Mononuclear cell (primary cell): ENCODE measurements around the gene PSME4. TPM values are rescaled to one million over a fixed set of nuclear protein-coding genes. Genes with fewer than 3 reads are reported as not detected.
"Not testable (repeated sequence)": the region's sequence is repeated elsewhere in the genome, so short reads cannot be mapped to it uniquely, and the experiment has no call there.

Experiments used
- H3K27me3 ChIP-seq: 2 replicates; pipeline ENCODE4 v1.6.0; 2011; ENCODE audit warnings: low read length, control low read depth; ENCODE audit not compliant: insufficient read depth
- H3K4me1 ChIP-seq: 2 replicates; pipeline ENCODE4 v1.5.1; 2011; ENCODE audit warnings: mild to moderate bottlenecking, low read length, control low read depth; ENCODE audit not compliant: insufficient read depth
- H3K4me3 ChIP-seq: 2 replicates; pipeline ENCODE4 v1.5.1; 2011; ENCODE audit warnings: mild to moderate bottlenecking, low read length, moderate library complexity
- H3K9me3 ChIP-seq: 2 replicates; pipeline ENCODE4 v1.5.1; 2011; ENCODE audit warnings: low read depth, mild to moderate bottlenecking, control low read depth, low read length
- total RNA-seq: library from RNA; depleted of rRNA; stranded (reverse); fragments of >200 nt; gene quantifications from one replicate; pipeline ENCODE4 v1.2.3, GENCODE V29; 2012

The PSME4 gene
- total RNA-seq, 1 donor: 141 TPM

DNA sequence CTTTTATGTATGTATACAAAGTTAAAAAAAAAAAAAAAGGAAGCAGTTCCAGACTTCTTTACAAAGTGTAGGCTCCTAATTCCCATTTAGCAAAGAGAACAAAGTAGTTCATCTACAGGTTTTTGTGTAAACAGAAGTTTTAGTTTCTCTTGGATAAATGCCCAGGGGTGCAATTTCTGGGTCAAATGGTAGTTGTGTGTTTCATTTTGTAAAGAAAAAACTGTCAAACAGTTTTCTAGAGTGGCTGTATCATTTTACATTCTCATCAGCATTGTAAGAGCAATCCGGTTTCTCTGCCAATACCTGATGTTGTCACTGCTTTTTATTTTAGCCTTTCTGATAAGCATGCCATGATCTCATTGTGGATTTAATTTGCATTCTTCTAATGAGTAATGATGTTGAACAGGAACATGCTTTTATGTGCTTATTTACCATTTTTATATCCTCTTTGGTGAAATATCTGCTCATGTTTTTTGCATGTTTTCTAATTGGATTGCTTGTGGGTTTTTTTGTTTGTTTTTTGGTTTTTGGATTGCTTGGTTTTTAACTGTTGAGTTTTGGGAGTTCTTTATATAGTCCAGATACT, 16.6 kb upstream of the PSME4 start:
- Histone ChIP-seq H3K4me1 (no peaks in the 10 kb centered on the region), H3K9me3 (no peaks in the 10 kb centered on the region), H3K27me3 (no peaks in the 10 kb centered on the region), H3K4me3 (no peak overlapping the region)

DNA sequence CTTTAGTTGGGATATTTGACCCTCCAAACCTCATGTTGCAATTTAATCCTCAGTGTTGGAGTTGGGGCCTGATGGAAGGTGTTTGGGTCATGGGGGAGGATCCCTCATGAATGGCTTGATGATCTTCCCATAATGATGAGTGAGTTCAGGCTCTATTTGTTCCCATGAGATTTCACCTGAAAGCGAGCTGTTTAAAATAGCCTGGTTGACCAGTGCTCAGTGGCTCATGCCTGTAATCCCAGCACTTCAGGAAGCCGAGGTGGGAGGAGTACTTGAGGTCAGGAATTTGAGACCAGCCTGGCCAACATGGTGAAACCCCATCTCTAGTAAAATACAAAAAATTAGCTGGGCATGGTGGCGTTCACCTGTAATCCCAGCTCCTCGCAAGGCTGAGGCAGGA, 14.9 kb upstream of the PSME4 start:
- H3K9me3 ChIP-seq: no peaks in the 10 kb centered on the region
- no peaks in the 10 kb centered on the region for H3K27me3 ChIP-seq
- H3K4me3 ChIP-seq: no peak overlapping the region
- no peaks in the 10 kb centered on the region for H3K4me1 ChIP-seq

DNA sequence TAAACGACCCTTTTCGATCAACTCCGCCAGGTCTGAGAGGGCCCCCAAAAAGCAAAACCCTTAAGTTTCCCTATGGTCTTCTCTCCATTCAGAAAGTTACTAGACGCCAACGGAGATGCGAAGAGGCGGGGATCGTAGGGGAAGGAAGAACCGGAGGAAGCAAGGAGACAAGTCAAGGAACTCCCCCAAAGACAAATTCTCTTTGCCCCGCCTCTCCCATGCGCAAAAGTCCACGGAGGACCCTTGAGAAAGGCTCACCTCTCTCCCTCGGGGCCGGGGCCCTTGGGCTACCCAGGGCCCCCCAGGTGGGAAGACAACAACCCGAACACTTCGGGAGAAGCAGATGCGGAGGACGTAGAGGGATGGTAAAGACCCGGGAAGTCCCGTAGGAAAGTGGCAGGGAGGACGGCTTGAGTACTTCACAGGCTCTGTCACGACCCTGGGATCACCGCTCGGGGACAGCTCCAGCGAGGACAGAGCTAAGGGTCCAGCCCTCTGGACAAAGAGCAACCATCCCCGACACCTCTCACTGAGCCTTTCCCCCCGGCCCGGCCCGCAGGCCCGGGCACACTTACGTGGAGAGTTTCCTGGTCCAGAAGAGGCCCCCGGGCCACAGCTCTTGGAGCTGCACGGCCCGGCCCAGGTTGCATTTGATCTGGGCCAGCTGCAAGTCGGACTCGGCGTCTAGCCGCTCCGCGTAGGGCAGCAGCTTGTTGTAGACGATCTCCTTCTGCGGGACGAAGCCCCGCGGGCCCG, 647 bp downstream of the PSME4 start:
- H3K27me3 ChIP-seq: no peaks in the 10 kb centered on the region
- peaks cover 40% of the 10 kb centered on the region for H3K4me1 ChIP-seq
- H3K9me3 ChIP-seq: no peaks in the 10 kb centered on the region
- H3K4me3 ChIP-seq: peak overlapping the region; percentile 98

DNA sequence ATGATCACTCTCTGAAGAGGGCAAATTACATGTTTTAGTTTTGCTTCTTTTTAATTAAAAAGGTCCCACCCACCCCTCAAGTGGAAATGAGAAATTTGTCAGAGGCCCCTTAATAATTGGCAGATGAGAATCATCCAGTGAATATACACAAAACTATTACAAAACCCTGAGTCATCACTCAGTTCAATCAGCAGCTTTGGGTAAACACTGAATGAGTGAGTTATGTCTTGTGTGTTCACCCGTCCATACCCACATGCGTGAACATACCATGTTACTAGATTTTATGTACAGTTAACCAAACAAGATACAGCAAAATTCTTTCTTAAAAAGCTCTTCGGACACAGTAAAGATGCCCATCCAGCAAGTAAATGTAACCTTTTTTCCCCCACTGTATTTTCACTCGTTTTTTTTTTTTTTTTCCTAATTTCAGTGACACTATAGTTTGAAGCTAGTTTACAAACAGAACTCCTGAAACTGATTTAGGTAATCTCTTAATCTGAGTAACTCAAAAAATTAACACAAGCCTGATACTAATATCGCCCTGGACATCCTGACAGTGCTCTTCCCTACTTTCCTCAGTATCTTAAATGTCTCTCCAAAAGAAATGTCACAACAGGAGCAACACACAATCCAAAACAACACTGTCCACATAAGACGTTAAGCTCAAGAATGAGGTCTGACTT, 1.4 kb downstream of the PSME4 start:
- Histone ChIP-seq H3K4me1 (peaks cover 43% of the 10 kb centered on the region), H3K27me3 (no peaks in the 10 kb centered on the region), H3K4me3 (peak overlapping the region; percentile 98), H3K9me3 (no peaks in the 10 kb centered on the region)

DNA sequence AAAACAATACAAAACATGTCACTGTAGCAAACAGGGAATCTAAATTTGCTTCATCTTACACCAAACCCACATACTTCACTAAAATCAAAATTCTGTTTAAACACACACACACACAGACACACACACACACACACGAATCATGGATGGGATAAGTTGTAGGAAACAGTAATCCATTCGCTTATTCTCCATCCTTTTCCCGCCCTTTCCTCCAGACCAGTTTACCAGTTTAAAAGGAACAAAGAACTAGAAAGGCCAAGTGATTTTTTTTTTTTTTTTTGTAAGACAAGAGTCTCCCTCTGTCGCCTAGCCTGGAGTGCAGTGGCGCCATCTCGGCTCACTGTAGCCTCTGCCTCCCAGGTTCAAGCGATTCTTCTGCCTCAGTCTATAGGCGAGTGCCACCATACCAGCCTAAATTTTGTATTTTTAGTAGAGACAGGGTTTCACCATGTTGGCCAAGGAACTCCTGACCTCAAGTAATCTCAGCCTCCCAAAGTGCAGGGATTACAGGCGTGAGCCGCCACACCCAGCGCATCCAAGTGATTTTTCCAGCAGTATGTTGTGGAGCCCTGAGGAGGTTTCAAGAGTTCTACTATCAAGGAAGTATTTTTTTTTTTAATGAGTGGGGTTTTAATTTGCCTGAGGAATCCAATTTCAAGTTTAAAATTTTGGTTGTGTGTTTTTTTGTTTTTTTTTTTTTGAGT, 5.7 kb downstream of the PSME4 start:
- Histone ChIP-seq H3K4me1 (peaks cover 54% of the 10 kb centered on the region), H3K27me3 (no peaks in the 10 kb centered on the region), H3K9me3 (no peaks in the 10 kb centered on the region), H3K4me3 (no peak overlapping the region)

DNA sequence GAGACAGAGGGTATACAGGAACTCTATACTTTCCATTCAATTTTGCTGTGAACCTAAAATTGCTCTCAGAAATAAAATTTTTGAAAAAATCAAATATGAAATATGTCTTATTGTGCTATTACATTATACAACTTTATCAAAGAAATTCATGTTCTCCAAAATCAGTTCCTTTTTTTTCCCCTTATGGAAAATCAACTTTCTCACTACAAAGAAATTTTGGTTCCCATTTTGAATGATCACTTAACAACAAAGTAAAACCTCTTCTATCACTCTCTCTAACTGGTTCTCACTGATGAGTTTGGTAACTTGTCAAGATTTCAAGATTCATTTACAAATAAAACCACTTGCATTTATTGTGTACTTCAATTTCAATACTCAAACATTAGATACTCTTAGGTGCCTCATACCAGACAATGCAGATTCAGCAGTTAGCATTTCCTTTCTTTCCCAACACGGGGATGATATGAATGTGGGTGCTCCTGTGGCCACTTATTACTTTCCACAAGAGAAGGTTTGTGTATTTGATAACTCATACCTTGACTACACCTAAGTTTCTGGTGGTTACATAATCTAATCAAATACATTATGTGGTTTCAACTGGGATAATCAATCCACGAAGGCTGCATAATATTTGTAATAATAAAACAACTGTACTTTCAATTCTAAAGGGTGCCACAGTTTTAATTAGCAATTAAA, 6.4 kb downstream of the PSME4 start:
- H3K4me1 ChIP-seq: peaks cover 49% of the 10 kb centered on the region
- no peaks in the 10 kb centered on the region for H3K27me3 ChIP-seq
- no peaks in the 10 kb centered on the region for H3K9me3 ChIP-seq
- H3K4me3 ChIP-seq: no peak overlapping the region

DNA sequence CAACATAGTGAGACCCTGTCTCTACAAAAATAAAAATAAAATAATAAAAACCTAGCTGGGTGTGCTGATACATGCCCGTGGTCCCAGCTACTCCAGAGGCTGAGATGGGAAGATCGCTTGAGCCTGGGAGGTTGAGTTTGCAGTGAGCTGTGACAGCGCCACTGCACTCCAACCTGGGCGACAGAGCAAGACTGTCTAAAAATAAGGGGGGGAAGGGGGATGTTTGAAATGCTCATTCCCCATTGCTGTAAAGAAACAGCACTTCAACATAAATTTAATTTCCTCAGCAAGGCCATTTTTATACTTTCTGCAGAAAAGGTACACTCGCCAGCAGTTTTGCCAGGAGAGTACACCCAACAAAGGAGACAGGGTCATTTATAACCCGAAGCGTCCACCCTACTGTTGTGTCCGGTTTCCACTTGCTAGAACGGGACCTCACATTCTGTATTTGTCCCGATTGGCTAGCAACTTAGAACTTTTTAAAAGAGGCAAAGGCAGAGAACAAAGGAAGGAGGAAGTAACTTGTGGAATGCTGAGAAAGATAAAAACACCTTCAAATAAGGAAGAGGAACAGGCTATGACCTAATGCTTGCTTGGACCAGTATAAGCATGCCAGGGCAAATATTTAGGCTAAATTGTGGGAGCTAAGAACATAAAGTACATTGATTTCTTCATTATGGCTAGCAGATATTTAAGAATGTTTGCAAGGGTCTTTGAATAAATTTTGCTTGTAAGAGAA, 9.1 kb downstream of the PSME4 start:
- H3K4me1 ChIP-seq: peaks cover 28% of the 10 kb centered on the region
- not testable (repeated sequence) for H3K9me3 ChIP-seq, H3K27me3 ChIP-seq, H3K4me3 ChIP-seq

DNA sequence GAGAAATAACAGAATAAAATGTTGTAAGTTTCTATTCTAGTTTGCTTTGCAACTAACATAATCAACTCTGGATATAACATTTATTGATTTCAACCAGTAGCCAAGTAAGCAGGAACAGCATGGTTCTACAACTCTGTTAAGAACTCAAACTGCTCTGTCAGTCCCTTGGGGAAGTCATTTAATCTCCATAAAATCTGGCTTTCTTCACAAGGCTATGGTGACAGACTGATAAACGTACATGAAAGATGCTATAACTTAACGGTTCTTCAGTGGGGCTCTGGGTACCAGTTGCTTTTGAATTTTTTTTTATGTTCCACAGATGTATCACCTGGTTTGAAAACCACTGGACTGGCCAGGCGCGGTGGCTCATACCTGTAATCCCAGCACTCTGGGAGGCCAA, 10.3 kb downstream of the PSME4 start:
- Histone ChIP-seq H3K9me3 (no peaks in the 10 kb centered on the region), H3K4me1 (peaks cover 28% of the 10 kb centered on the region), H3K27me3 (no peaks in the 10 kb centered on the region), H3K4me3 (no peak overlapping the region)

DNA sequence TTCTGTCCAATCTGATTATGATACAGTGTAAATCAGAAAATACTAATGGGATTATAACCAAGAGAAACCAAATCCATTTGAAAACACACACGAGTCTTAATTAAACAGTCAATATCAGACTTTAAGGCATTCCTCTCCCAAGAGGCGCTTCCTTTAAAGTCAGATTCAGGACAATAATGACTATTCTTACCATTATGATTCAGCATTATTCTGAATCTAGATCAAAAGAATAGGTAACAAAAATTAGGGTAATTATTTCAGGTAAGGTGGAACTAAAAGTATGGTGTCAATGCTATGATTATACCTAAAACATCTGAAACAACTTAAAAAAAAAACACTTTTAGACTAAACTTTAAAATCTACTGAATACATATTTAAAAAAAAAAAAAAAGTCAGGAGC, 12.3 kb downstream of the PSME4 start:
- Histone ChIP-seq H3K4me3 (no peak overlapping the region), H3K4me1 (peaks cover 22% of the 10 kb centered on the region), H3K9me3 (no peaks in the 10 kb centered on the region), H3K27me3 (no peaks in the 10 kb centered on the region)

DNA sequence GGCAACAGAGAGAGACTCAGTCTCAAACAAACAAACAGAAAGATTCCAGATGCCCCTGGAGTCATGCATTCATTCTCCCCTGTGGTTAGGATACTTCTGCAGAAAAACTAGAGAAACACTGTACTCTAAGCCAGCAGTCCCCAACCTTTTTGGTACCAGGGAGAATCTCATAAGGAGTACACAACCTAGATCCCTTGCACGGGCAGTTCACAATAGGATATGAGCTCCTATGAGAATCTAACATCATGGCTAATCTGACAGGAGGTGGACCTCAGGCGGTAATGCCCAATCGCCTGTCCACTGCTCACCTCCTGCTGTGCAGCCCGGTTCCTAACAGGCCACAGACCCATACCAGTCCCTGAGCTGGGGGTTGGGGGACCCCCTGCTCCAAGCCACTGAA, 18.3 kb downstream of the PSME4 start:
- Histone ChIP-seq H3K4me3 (no peak overlapping the region), H3K27me3 (no peaks in the 10 kb centered on the region), H3K4me1 (peaks cover 8% of the 10 kb centered on the region), H3K9me3 (no peaks in the 10 kb centered on the region)

DNA sequence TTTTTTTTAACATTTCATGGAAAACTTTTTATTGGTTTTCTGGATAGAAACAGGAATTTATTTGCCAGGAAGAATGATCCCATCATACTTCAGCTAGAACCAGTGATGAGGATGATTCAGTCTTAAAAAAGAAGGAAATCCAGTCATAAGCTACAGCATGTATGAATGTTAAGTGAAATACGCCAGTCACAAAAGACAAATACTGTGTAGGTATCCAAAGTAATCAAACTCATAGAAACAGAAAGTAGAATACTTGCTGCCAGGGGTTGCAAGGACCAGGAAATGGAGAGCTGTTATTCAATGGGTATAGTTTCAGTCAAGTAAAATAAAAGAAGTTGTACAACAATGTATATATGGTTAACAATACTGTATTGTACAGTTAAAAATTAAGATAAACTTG, 21.3 kb downstream of the PSME4 start:
- no peaks in the 10 kb centered on the region for H3K27me3 ChIP-seq
- no peak overlapping the region for H3K4me3 ChIP-seq
- no peaks in the 10 kb centered on the region for H3K9me3 ChIP-seq
- H3K4me1 ChIP-seq: peaks cover 23% of the 10 kb centered on the region

DNA sequence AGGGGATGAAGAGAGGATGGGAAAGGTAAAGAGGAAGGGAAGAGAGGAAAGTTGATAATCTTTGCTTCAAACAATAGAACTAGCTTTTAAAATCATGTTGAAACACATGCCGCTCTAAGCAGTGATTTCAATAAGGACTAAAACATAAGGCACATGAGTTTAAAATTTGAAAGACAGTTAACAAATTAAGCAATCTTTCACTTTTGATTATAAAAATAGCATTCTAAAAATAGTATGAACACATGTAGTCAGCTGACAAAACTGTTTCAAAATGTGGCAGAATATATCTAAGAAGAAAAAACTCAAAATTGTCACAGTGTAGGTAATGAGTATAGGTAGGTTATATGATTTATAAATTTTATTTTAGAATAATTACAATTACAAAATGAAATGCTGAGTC, 25.3 kb downstream of the PSME4 start:
- Histone ChIP-seq H3K4me3 (no peak overlapping the region), H3K4me1 (peaks cover 19% of the 10 kb centered on the region), H3K27me3 (no peaks in the 10 kb centered on the region), H3K9me3 (no peaks in the 10 kb centered on the region)

DNA sequence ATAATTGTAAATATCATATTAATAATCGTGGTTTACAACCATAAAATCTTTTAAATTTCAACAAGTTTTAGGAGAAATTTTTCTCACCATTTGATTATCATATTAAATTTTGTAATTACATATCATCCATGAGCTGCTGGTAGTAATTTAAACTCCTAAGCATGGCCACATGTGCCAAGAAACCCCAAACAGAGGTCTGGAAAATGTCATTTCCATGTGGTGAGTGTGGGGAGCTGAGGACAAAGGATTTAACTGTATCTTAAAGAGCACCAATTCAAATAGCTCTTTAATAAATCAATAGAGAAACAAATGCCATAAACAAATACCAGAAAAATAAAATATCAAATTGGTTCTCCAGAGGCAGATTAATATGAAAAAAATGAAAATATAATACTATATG, 26.3 kb downstream of the PSME4 start:
- H3K4me3 ChIP-seq: no peak overlapping the region
- no peaks in the 10 kb centered on the region for H3K27me3 ChIP-seq
- peaks cover 15% of the 10 kb centered on the region for H3K4me1 ChIP-seq
- H3K9me3 ChIP-seq: no peaks in the 10 kb centered on the region

DNA sequence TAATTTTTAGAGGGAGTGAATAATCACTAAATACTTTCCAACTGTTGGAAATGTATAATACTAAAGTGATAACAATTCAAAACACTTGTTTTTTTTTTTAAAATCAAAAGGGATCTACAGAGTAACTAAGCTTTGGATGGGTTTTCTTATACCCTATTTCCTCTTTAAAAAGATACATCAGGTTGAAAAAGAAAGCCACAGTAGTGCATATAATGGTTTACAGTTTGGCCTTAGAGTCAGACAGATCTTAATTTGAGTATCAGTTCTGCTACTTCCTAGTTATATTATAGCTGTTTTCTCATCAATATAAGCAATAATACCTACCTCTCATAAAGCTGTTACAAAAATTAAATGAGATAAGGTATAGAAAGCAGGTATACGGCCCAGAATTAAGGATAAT, 28.5 kb downstream of the PSME4 start:
- peaks cover 15% of the 10 kb centered on the region for H3K4me1 ChIP-seq
- H3K27me3 ChIP-seq: no peaks in the 10 kb centered on the region
- H3K9me3 ChIP-seq: no peaks in the 10 kb centered on the region
- H3K4me3 ChIP-seq: no peak overlapping the region
